MCF 10A (cell line): ENCODE measurements around the gene NYNRIN. TPM values are rescaled to one million over a fixed set of nuclear protein-coding genes. Genes with fewer than 3 reads are reported as not detected.

ENCODE experiments used
- BruUV-seq: library from RNA; stranded (reverse); fragments of 400-500 nt; replicated peaks from 2 replicates; lab custom pipeline; 2021; lab: Mats Ljungman, UMichigan
- CTCF ChIA-PET: fragments of 300-600 bp; sonication (Branson Sonifier 250); formaldehyde crosslinking; extraction: SDS; loops from one replicate; lab custom pipeline; 2021; ENCODE audit warnings: antibody characterized with exemption, inconsistent platforms; lab: Yijun Ruan, JAX
- POLR2A ChIA-PET: fragments of 300-600, 350-650 bp; sonication (Branson Sonifier 250); formaldehyde crosslinking; extraction: SDS; loops from one replicate; lab custom pipeline; 2020; ENCODE audit warnings: antibody characterized with exemption, inconsistent platforms; lab: Yijun Ruan, JAX
- DNase-seq: peaks from one replicate; pipeline ENCODE4 v3.0.0-alpha.2; 2018; ENCODE audit not compliant: unreplicated experiment
- H3K27ac Mint-ChIP-seq: one replicate; pipeline ENCODE4 v1.8.0; 2022; ENCODE audit warnings: mild to moderate bottlenecking, low read depth, mixed read lengths; ENCODE audit not compliant: unreplicated experiment
- H3K27me3 Mint-ChIP-seq: one replicate; pipeline ENCODE4 v1.8.0; 2022; ENCODE audit warnings: mixed read lengths; ENCODE audit not compliant: insufficient read depth, unreplicated experiment
- H3K36me3 Mint-ChIP-seq: one replicate; pipeline ENCODE4 v1.8.0; 2022; ENCODE audit warnings: mild to moderate bottlenecking, moderate library complexity, mixed read lengths; ENCODE audit not compliant: insufficient read depth, unreplicated experiment
- H3K4me1 Mint-ChIP-seq: one replicate; pipeline ENCODE4 v1.8.0; 2022; ENCODE audit warnings: mixed read lengths; ENCODE audit not compliant: insufficient read depth, unreplicated experiment
- H3K4me3 Mint-ChIP-seq: one replicate; pipeline ENCODE4 v1.8.0; 2022; ENCODE audit warnings: mild to moderate bottlenecking, moderate library complexity, mixed read lengths; ENCODE audit not compliant: unreplicated experiment
- H3K9me3 Mint-ChIP-seq: one replicate; pipeline ENCODE4 v1.8.0; 2022; ENCODE audit warnings: mixed read lengths; ENCODE audit not compliant: unreplicated experiment
- CTCF ChIP-seq: fragments of 200-600 bp; IDR thresholded peaks from one replicate; pipeline ENCODE4 v1.8.0; 2022; ENCODE audit warnings: antibody characterized with exemption, mild to moderate bottlenecking; ENCODE audit not compliant: unreplicated experiment
- intact Hi-C: fragments of 100-400 bp; cut with micrococcal nuclease; formaldehyde crosslinking; loops from 2 replicates; pipeline ENCODE4 v1.14.1; 2022
- total RNA-seq: library from RNA; stranded (reverse); gene quantifications from 2 replicates; pipeline ENCODE4 v1.2.3, GENCODE V29; 2022

The NYNRIN gene
- total RNA-seq, 1 experiment from 2014 or later: not detected

- ChIA-PET POLR2A (interaction anchor here (4.8 kb wide), 1 partner anchor 8 kb away, joined by 47 read pairs; the partner anchor contains the start of genes CBLN3 and KHNYN), CTCF (interaction anchor here (0.6 to 5.5 kb wide), 5 partner anchors 8 to 1840 kb away, joined by 3 to 64 read pairs (median 25); partner anchors contain the start of genes ADCY4, CIDEB and KHNYN)
- Mint-ChIP-seq H3K9me3 (no peaks in the 10 kb centered on the region), H3K27me3 (no peaks in the 10 kb centered on the region), H3K36me3 (peaks cover 72% of the 10 kb centered on the region), H3K4me3 (no peak overlapping the region), H3K27ac (no peak overlapping the region), H3K4me1 (peaks cover 8% of the 10 kb centered on the region)
- BruUV-seq: no TSS peak
- TF ChIP-seq CTCF: no peak
- intact Hi-C loops: no loop called here
- DNase-seq: no peak
Observed at GRCh38 chr14:24439257-24439656, 40.5 kb downstream of the NYNRIN start.

GRCh38 chr14:24439830-24440605, 41.2 kb downstream of the NYNRIN start:
- H3K27me3 Mint-ChIP-seq: no peaks in the 10 kb centered on the region
- DNase-seq: no peak
- no TSS peak for BruUV-seq
- no peak overlapping the region for H3K4me3 Mint-ChIP-seq
- TF ChIP-seq CTCF: no peak
- ChIA-PET CTCF (interaction anchor here (0.6 to 5.5 kb wide), 6 partner anchors 9 to 1841 kb away, joined by 3 to 64 read pairs (median 16); partner anchors contain the start of genes ADCY4, CIDEB and KHNYN), POLR2A (interaction anchor here (0.5 to 4.8 kb wide), 3 partner anchors 9 to 236 kb away, joined by 3 to 47 read pairs (median 3); partner anchors contain the start of genes CBLN3, KHNYN and LTB4R2)
- H3K9me3 Mint-ChIP-seq: no peaks in the 10 kb centered on the region
- H3K4me1 Mint-ChIP-seq: peaks cover 8% of the 10 kb centered on the region
- peak overlapping the region; percentile 49 for H3K27ac Mint-ChIP-seq
- H3K36me3 Mint-ChIP-seq: peaks cover 64% of the 10 kb centered on the region
- intact Hi-C loops: no loop called here

GRCh38 chr14:24440606-24441399, 42.0 kb downstream of the NYNRIN start:
- Mint-ChIP-seq H3K27ac (peak overlapping the region; percentile 49), H3K27me3 (no peaks in the 10 kb centered on the region), H3K36me3 (peaks cover 65% of the 10 kb centered on the region), H3K4me1 (peaks cover 8% of the 10 kb centered on the region), H3K4me3 (peak overlapping the region; percentile 78), H3K9me3 (no peaks in the 10 kb centered on the region)
- POLR2A ChIA-PET: interaction anchor here (0.5 to 4.8 kb wide), 10 partner anchors 10 to 252 kb away, joined by 3 to 47 read pairs (median 4); partner anchors contain the start of genes CBLN3, DHRS1, IPO4 and KHNYN
- no TSS peak for BruUV-seq
- no peak for TF ChIP-seq CTCF
- DNase-seq: no peak
- intact Hi-C loops: no loop called here
- CTCF ChIA-PET: interaction anchor here (0.6 to 5.5 kb wide), 14 partner anchors 9 to 167 kb away, joined by 3 to 64 read pairs (median 4); partner anchors contain the start of genes ADCY4, CIDEB and KHNYN
